A204.1 (cell line): ENCODE measurements around the gene MYL3.

Experiments used
- FAIRE-seq: peaks from 2 replicates; lab custom pipeline; 2012; peaks lifted over from hg19 to GRCh38; lab: Jason Lieb, UNC

Gene MYL3

GRCh38 chr3:46865031-46865507 is 1.8 kb upstream of the MYL3 start:
- FAIRE-seq: no peak

- FAIRE-seq: no peak
These were observed 1.0 kb upstream of the MYL3 start for GRCh38 chr3:46864061-46864881.

GRCh38 chr3:46862369-46863025 is 747 bp downstream of the MYL3 start:
- no peak for FAIRE-seq

- FAIRE-seq: no peak
These were observed 1.5 kb downstream of the MYL3 start for GRCh38 chr3:46861605-46862368.

- no peak for FAIRE-seq
These were observed 2.2 kb downstream of the MYL3 start for GRCh38 chr3:46860810-46861604.

DNA sequence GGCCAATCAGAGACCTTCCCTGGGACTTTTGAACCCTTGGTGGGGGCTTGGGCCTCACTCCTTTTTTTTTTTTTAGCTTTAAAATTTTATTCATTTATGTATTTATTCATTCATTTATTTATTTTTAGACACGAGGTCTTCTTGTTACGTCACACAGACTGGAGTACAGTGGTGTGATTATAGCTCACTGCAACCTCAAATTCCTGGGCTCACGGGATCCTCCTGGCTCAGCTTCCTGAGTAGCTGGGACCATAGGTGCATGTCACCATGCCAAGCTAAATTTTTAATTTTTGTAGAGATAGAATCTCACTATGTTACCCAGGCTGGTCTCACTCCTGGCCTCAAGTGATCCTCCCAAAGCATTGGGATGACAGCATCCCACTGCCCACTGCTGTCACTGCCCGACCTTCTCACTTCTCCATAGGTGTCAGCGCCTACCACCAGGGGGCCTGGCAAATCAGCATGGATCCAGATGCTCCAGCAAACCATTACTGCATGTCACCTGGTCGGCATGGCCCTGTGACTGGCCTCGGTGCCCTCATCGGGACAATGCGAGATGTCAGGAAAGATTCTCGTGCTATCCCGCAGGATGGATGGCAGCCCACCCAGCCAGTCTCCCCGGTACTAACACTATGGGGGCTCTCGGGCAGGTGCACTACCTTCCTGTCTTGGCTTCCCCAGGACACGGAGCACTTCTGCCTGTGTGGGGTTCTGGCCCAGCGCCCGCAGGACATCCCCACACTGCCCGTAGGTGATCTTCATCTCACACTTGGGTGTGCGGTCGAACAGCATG is 3.0 kb downstream of the MYL3 start:
- no peak for FAIRE-seq

DNA sequence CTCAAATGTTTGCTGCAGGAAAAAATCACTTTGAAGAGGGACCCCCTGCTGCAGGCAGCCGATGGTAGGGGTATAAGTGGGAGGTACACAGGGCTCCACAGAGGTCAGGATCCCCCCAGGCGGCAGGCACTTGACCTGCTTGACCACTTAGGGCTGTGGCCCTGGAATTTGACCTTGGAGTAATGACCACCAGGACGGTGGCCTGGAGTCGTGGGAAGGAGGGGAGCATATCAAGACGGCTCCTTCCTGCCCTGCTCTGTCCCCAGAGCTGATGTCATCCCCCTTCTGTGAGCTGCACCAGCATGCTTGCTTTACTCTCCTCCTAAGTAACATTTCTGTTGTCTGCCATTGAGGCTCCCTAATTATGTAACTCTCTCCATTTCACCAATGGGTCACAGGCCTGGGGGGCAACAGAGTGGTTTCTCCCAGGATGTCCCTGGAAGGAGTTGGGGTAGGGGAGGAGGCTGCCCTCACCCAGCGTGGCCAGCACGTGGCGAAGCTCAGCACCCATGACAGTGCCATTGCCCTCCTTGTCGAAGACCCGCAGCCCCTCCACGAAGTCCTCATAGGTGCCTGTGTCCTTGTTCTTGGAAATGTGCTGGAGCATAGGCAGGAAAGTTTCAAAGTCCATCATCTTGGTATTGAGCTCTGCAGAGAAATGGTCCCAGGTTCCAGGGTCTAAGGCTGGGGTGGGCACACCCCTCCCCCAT is 4.1 kb downstream of the MYL3 start:
- no peak for FAIRE-seq

GRCh38 chr3:46858456-46858855 is 4.8 kb downstream of the MYL3 start:
- no peak for FAIRE-seq

DNA sequence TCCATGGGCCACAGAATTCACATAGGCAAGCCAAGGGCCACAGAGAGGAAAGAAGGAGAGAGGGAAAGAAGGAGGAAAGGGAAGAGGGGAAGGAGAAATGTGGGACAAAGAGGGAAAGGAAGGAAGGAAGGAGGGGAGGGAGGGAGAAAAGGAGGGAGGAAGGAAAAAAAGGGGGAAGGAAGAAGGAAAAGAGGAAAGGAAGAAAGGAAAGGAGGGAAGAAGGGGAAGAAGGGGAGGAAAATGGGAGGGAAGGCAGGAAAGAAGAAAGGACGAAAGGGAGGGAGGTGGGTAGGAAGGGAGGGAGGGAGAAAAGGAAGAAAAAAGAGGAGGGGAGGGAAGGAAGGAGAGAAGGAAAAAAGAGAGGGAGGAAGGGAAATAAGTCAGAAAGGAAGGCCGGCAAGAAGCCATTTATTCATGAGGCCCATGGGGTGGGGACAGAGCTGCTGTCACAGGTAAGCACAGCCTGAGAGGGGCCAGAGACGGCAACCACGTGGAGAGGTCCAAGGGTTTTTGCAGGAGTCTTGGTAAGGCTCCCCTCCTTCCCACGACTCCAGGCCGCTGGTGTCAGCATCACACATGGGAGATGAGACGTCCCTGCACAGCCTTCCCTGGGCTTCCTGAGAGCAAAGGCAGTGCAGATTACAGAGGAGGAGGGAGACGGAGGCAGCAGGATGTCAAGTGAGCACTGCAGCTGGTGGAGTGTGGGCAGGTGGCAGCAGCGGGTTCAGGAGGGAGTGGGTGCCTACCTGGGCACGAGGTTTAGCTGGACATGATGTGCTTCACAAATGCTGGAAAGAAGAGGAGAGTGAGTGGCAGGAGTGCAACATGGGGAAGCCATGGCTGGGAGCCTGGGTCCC is 5.5 kb downstream of the MYL3 start:
- no peak for FAIRE-seq

DNA sequence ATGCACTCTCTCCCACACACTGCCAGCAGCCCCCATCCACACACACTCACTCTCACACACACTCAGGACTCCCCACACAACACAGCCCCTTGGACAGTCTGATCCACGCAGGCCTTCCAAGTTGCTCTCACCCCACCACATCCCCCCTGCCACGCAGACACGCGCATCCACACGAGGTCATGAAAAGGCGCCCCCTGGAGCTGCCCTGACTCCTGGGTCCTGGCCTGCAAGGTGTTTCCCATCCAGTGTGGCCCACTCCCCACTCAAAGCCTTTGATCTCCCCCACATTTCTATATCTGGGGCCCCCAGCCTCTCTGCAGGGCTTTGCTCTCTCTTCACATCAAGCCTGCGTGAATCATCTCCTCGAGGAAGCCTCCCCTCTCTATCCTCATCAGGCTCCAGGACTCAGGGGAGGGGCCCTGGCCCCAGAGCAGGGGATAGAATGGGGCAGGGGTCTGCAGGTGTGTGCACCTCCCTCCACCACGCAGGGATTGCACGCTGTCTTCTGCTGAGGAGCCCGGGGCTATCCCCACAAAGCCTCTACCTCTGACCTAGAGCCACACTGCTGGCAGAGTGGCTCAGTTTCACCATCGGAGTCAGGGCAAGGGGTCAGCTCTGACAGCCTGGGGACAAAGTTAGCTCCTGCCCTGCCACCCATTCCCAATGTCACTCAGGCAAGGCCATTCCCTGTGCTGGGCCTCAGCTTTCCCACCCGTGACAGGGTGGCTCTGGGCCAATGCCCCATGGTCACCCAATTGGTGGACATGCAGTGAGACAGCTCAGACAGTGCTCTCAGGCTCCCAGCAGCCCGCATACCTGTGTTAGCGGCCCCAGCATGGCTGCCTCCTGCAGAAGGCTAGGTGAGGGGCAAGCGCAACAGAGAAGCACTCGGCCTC is 6.4 kb downstream of the MYL3 start:
- FAIRE-seq: no peak

DNA sequence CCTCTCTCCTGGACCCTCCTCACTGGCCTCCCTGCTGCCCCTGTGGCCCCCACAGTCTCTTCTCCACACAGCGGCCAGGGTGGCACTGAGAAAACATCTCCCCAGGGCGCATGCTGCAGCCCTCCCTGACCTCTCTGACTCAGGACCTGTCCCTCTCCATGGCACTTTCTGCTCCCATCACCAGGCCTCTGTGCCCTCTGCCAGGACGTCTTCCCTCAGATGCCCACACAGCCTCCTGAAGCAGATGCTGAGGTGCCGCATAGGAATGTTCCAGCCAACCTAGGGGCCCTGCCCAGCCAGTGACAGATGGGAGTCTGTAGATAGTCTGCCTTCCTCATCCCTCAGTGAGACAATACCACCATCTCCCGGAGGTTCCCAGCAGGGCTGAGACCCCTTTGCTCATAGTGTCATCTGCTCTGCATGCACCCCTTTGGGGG is 8.7 kb downstream of the MYL3 start:
- FAIRE-seq: no peak

DNA sequence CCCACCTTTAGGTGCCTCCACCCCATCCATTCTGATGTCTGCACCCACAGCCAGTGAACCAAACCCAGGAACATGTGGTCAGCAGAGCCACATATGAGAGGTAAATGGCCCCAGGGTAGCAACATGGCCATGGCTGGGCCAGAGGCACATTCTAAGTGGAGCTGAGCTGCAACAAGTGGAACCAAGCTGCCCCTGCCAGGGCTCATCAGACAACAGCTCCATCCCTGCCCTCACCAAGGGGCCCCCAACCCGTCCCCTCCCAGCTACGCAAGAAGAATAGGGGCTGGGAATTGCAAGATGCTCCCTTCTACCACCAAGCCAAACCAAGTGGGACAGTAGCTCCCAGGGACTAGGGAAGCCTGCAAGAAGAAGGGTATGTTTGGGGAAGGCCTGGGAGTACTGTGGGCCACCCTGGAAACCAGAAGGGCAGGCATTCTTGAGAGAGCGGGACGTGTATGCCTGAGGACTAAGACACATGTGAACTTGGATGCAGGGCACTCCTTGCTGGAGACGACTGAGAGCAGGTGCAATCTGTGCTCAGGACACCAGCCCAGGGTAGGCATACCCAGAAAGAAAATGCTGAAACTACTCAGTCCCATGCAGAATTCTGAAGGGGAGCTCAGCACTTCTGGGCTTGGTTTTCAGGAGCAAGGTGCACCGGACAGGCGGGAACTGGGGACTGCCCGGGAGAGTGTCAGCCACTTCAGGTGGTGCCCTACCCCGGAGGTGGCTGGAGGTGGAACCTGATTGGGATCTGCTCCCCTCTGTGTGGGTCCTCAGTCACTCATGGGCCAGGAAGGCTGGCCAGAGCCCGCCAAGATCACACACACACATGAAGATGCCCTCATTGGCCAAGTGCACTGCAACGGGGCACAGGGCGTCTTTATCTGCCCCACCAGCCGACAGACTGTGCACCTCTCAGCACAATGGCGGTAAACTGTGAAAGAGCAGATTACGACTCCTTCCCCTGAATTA is 9.5 kb downstream of the MYL3 start:
- no peak for FAIRE-seq

DNA sequence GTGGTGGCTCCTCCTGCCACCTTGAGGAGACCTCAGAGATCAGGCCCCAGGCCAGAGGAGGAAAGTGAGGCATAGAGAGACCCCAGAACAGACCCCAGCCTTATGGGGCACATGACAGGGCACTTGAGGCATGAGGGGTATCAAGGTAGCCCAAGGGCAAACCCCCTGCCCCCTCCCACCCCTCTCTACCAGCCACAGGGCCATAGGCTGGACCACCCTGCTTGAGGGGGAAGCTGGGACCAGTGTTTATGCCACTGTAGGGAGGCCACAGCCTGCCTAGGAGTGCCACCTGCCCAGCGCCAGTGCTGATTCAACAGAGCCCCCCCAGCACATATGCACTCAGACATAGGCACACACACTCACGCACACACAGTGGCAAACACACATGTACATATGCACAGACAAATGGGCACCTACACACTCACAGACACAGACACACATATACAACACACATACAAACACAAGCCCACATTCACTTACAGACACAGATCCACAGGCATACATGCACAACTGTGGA is 10.3 kb downstream of the MYL3 start:
- no peak for FAIRE-seq

DNA sequence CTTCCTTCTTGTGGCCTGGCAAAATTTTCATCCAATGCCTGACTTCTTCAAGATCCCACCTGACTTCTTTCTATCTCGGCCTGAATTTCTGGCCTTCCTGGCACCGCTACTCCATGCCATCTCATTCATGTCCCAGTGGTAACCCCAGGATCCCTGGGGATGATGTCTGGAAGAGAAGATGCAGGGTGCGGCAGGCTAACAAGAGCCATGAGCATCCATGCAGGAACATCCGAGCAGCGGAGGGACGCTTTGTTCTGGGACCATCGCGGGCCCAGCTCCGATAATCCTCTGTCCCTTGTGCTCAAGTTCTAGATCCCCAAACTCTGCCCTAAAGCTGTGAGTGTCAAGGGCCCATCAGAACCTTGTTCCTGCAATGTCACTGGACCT is 10.9 kb downstream of the MYL3 start:
- FAIRE-seq: no peak

GRCh38 chr3:46851364-46852333 is 11.6 kb downstream of the MYL3 start:
- no peak for FAIRE-seq

GRCh38 chr3:46850468-46850779 is 12.8 kb downstream of the MYL3 start:
- no peak for FAIRE-seq
